HG03095 (cell line): Measurements from ENCODE around the gene SAMD9L.
"Not testable (repeated sequence)": the region's sequence is repeated elsewhere in the genome, so short reads cannot be mapped to it uniquely, and the experiment has no call there.

Source experiments
- ATAC-seq: cut with Tn5 transposase; IDR thresholded peaks from one replicate; pipeline ENCODE4 v1.9.1; 2021; ENCODE audit warnings: moderate library complexity; ENCODE audit not compliant: unreplicated experiment

Gene SAMD9L

GRCh38 chr7:93146472-93147141, 1.6 kb downstream of the SAMD9L start:
- peak; percentile 30 for ATAC-seq

GRCh38 chr7:93146036-93146435, 2.1 kb downstream of the SAMD9L start:
- no peak for ATAC-seq

- ATAC-seq: no peak
Measured at GRCh38 chr7:93145354-93145753, 2.8 kb downstream of the SAMD9L start.

GRCh38 chr7:93142127-93142526, 6.1 kb downstream of the SAMD9L start:
- no peak for ATAC-seq

GRCh38 chr7:93140582-93141191, 7.5 kb downstream of the SAMD9L start:
- no peak for ATAC-seq

GRCh38 chr7:93138576-93138975, 9.6 kb downstream of the SAMD9L start:
- no peak for ATAC-seq

- no peak for ATAC-seq
Measured at GRCh38 chr7:93133005-93133404, 15.2 kb downstream of the SAMD9L start.

GRCh38 chr7:93132216-93132615, 16.0 kb downstream of the SAMD9L start:
- ATAC-seq: no peak

- ATAC-seq: not testable (repeated sequence)
Measured at GRCh38 chr7:93126954-93127353, 21.2 kb downstream of the SAMD9L start.

- not testable (repeated sequence) for ATAC-seq
Measured at GRCh38 chr7:93123532-93123931, 24.7 kb downstream of the SAMD9L start.

GRCh38 chr7:93120592-93121549, 27.3 kb downstream of the SAMD9L start:
- no peak for ATAC-seq

- no peak for ATAC-seq
Measured at GRCh38 chr7:93119191-93119905, 28.8 kb downstream of the SAMD9L start.

- peak; percentile 99 for ATAC-seq
Measured at GRCh38 chr7:93117852-93118530, 30.2 kb downstream of the SAMD9L start, which contains the start of gene SAMD9. TSS of gene SAMD9 (minus strand) at chr7:93117979. CDS start at chr7:93106097, 11,882 bp downstream.

- ATAC-seq: no peak
Measured at GRCh38 chr7:93117327-93117726, 30.9 kb downstream of the SAMD9L start.

- no peak for ATAC-seq
Measured at GRCh38 chr7:93115796-93116195, 32.4 kb downstream of the SAMD9L start.

- ATAC-seq: no peak
Measured at GRCh38 chr7:93108003-93108402, 40.2 kb downstream of the SAMD9L start.

- ATAC-seq: no peak
Measured at GRCh38 chr7:93097388-93097787, 50.8 kb downstream of the SAMD9L start.

GRCh38 chr7:93092757-93093370, 55.3 kb downstream of the SAMD9L start:
- ATAC-seq: peak; percentile 72
